Hematopoietic multipotent progenitor cell treated with erythropoietin and hydrocortisone succinate and interleukin-3 and kit ligand, for 15 days (in vitro differentiated cells): ENCODE data around the gene CMTM1.

Source experiments
- DNase-seq: peaks from one replicate; pipeline ENCODE4 v3.0.0-alpha.2; 2015; ENCODE audit warnings: low spot score

The CMTM1 gene

GRCh38 chr16:66566051-66566901 is at the start of gene CMTM1:
TSS of gene CMTM1 (plus strand) at chr16:66566439. CDS start at chr16:66566514, 75 bp downstream.
- no peak for DNase-seq

GRCh38 chr16:66516509-66516807 is 49.8 kb upstream of the CMTM1 start:
- DNase-seq, result no peak

- peak; percentile 85 for DNase-seq
Measured at GRCh38 chr16:66516808-66517585, 49.2 kb upstream of the CMTM1 start.

GRCh38 chr16:66517586-66518263 is 48.5 kb upstream of the CMTM1 start:
- no peak for DNase-seq

DNA sequence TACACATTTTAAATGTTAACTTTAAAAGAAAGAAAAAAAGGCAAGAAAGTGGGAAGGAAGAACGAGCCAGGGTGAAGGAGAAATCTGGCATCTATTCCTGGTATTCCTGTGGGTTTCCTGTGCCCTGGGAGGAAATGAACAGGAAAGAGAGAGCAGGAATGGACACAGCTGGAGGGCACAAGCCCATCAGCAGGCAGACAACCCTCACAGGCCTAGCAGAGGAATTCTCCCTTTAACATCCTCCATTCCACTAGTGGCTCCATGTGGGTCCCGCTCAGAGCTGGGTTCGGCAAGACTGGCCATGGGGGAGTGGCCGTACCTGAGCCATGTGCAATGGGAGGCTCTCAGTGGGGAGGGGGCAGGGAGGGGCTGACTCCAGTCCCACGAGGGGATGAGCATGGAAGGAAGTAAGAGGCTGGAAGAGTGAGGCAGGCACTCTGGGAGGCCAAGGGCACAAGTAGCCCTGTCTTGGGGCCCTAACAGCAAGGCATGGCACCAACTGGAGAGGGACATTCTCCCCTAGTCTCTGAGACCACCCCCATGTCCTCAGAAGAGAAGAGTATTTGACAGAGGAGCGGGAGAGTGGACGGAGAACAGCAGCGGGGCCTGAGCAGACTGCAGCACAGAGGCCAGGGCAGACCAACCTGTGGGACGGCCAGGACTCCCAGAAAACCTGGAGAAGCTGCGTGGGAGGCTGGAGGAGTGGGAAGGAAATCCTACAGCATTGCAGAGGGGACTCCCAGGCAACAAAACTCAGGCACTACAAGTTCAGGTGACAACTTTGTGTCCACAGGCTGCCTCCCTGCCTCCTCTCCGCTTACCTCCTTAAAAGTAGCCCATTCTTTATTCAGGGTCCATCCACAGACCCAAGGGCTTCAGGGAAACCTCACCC is 46.5 kb upstream of the CMTM1 start:
- DNase-seq, result no peak

DNA sequence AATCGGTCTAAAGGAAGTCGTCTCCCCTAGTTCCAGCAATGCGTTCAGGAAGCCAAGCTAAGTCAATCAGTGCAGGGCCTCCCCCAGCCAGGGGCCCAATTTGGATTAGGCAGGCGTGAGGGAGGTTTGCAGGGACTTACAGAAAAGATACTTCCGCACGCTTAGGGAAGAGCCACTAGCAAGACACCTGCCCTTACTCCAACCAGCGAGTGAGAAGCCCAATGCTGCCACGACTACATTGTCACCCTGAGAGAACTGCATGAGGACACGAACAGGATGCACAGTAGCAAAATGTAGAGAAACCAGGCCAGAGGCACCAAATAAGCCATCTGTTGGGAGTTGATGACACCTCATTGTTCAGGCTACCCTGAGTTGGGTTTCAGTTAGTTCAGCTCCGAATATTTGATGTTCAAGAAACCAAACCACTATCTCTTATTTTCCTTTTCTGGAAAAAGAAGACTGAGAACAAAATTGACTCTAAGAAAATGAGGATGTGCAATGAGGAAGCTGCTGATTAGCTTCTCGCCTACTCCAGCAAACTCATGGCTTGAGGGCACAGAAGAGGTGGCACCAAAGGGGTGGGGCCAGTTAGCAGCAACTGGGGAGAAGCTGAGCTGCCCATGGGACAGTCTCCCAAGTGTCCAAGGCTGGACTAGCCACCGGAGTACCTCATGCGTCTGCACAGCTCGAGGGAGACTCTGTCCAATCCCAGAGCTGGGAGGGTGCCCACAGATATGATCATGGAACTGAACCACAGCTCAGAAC is 45.7 kb upstream of the CMTM1 start:
- no peak for DNase-seq

- DNase-seq, result no peak
Measured at GRCh38 chr16:66521252-66521713, 45.0 kb upstream of the CMTM1 start.

GRCh38 chr16:66521951-66522771 is 44.1 kb upstream of the CMTM1 start:
- DNase-seq, result no peak

- no peak for DNase-seq
Measured at GRCh38 chr16:66522816-66523590, 43.2 kb upstream of the CMTM1 start.

DNA sequence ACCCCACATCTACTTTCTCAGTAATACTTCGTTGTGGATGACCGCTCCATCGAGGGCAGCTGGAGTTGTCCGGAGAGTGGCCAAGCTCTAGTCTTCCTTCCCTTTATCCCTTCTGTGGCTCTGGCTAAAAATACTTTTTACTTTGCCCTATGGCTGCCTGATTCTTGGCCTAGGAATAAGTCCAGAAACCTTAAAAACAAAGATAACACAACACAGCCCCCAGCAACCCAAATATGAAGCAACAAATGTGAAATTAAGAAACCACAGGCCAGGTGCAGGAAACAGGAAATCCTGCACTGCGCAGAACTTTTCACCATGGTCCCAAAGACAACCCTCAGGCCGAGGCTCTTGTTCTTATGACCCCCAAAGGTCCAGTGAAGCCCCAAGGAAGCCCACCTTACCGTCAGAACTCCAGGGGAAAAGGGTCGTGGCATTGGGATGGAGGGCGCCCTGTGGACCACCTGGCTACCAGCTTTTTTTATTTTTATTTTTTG is 42.3 kb upstream of the CMTM1 start:
- no peak for DNase-seq

GRCh38 chr16:66524601-66525164 is 41.6 kb upstream of the CMTM1 start:
- DNase-seq, result no peak

GRCh38 chr16:66525396-66526180 is 40.7 kb upstream of the CMTM1 start:
- DNase-seq, result no peak

DNA sequence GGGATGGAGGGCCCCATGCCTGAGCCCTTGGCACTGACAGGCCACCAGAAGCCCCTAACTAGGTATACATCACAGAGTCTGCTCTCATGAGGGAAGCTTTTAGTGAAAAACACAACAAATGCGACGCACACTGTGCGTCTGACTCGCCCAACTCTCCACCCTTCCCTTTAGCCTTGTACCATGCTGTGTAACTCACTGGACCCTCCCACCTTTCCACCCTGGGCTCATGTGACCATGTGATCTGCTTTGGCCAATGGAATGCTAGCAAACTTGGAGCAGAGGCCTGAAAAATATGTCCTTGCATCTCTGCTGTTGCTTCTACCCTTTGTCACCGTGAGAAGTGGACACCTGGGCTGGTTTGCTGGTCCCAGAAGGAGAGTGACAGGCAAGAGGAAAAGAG is 37.9 kb upstream of the CMTM1 start:
- no peak for DNase-seq

DNA sequence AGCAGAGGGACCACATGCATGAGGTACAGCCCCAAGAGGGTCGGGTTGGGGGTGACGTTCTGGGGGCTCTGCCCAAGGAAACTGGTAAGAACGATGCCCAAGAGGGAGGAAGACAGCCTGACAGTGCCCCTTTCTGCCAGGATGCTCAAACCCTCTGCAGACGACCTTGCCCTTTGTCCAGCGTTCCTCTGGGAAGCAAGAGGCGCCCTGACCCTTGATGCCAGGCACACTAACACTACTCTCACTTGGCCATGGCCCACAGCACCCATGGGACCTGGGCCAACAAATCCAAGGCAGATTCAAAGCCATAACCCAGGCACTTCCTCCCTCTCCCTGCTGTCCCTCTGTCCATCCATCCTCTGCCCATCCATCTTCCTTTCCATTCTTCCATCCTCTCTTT is 36.8 kb upstream of the CMTM1 start:
- no peak for DNase-seq

GRCh38 chr16:66534376-66534799 is 31.9 kb upstream of the CMTM1 start:
- DNase-seq, result no peak

- DNase-seq, result no peak
Measured at GRCh38 chr16:66536525-66536924, 29.7 kb upstream of the CMTM1 start.

DNA sequence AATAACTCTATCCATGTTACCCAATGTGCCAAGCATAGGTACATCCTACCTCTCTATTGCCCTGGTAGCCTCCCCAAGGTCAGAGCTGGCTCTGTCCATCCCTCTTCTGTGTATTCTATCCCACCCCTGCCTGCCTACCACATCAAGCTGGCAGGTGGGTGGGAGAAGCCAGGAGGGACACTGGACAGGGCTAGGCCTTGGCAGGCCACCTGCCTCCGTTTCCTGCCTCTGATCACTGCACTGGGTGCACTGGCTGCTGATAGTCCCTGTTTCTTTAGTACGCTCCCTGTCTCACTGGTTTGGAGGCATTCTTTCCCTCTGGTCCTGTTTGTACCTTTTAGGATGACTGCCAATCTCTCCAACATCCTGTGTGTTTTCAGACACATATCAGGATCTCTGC is 29.0 kb upstream of the CMTM1 start:
- DNase-seq, result no peak

- no peak for DNase-seq
Measured at GRCh38 chr16:66538910-66539309, 27.3 kb upstream of the CMTM1 start.
